ENCODE measurements around the gene KCNJ10.

DNA sequence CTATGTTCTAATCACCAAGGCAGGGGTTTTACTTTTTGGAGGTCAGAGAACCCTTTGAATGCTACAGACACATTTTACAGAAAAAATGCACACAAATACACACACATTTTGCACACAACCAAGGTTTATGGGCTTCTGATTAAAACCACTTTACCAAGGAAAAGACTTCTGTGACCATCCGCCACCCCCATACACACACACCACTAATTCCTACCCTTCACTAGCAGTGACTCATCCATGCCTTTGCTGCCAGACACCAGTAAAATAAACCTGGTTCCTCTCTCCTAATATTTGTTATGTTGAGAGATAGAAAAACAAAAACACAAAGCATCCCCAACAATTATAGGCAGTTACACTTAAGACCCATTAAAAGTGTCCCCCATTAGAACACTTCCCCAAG is 51.1 kb downstream of the KCNJ10 start:
- TF ChIP-seq, protein P1, sequence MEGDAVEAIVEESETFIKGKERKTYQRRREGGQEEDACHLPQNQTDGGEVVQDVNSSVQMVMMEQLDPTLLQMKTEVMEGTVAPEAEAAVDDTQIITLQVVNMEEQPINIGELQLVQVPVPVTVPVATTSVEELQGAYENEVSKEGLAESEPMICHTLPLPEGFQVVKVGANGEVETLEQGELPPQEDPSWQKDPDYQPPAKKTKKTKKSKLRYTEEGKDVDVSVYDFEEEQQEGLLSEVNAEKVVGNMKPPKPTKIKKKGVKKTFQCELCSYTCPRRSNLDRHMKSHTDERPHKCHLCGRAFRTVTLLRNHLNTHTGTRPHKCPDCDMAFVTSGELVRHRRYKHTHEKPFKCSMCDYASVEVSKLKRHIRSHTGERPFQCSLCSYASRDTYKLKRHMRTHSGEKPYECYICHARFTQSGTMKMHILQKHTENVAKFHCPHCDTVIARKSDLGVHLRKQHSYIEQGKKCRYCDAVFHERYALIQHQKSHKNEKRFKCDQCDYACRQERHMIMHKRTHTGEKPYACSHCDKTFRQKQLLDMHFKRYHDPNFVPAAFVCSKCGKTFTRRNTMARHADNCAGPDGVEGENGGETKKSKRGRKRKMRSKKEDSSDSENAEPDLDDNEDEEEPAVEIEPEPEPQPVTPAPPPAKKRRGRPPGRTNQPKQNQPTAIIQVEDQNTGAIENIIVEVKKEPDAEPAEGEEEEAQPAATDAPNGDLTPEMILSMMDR (optimal IDR thresholded peaks at IDR 0.05 in 1 of 3, IDR thresholded peaks at IDR 0.05 in 1 of 3, conservative IDR thresholded peaks at IDR 0.05 in 1 of 3; ENCODE audit: extremely low read depth in 1 of 3, insufficient read depth in 2 of 3, low read length in 3 of 3): no peak
- no peak for TF ChIP-seq EZH2 (IDR thresholded peaks at IDR 0.05; ENCODE audit: low read length)

Measured in keratinocyte (primary cell).